Forelimb muscle (tissue), 1 donor: Measurements from ENCODE around the gene RPL31. TPM values are rescaled to one million over a fixed set of nuclear protein-coding genes. Genes with fewer than 3 reads are reported as not detected.

Experiments used
- DNase-seq: peaks from one replicate; pipeline ENCODE4 v3.0.0-alpha.2; 2013; ENCODE audit warnings: low read depth
- polyA plus RNA-seq: library from polyadenylated mRNA; unstranded; fragments of 120-200 nt; gene quantifications from one replicate; pipeline ENCODE4 v1.2.1, GENCODE V29; 2013; ENCODE audit not compliant: insufficient read length

The RPL31 gene
- 3,948 TPM for polyA plus RNA-seq

- DNase-seq: peak; percentile 96
Observed at GRCh38 chr2:101001691-101002561, at the start of gene RPL31. TSS of gene RPL31 (plus strand) at chr2:101002289. CDS start at chr2:101002702, 413 bp downstream.

DNA sequence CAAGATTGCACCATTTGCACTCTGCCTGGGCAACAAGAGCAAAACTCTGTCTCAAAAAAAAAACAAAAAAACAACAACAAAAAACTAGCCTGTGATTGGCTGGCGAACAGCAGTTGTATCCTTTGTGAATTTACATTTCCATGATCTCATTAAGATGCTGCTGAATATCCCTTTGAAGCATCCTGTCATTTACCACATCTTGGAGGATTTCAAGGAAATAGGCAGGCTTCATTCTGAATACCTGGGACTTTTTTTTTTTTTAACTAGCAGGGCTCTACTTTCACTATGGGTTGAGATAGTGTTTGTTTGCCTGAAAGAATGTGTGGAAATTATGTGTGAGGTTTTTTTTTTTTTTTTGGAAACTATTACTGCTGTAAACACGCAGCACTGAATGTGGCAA, 49.6 kb upstream of the RPL31 start:
- DNase-seq: no peak

DNA sequence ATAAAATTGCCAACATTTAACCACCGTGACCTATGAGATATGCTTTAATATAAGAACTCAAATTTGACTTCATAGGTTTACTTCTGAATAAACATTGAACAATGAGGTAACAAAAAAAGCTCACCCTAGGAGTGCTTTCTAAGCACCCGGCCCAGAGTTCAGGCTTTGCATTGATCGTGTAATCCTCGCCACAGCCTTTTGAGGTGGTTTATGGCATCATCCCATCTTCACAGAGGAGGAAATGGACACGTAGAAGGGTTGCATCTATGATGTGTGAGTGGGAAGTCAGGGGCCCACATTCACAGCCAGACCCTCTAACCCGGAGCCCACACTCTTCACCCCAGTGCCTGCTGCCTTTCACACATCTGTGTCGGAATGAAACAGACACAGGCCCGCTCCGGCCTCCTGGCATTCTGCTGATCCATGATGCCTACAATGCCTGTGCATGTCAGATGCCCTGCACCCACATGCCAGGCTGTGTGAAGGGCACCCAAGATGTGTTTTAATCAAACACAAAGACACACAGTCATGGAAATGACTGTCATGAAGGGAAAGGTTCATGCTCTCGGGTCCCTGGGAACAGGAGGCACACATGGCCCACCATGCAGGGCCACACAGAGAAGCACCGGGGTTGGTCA, 48.6 kb upstream of the RPL31 start:
- DNase-seq: no peak

- DNase-seq: no peak
Observed at GRCh38 chr2:100954044-100954420, 48.1 kb upstream of the RPL31 start.

- no peak for DNase-seq
Observed at GRCh38 chr2:100955226-100955625, 46.9 kb upstream of the RPL31 start.

DNA sequence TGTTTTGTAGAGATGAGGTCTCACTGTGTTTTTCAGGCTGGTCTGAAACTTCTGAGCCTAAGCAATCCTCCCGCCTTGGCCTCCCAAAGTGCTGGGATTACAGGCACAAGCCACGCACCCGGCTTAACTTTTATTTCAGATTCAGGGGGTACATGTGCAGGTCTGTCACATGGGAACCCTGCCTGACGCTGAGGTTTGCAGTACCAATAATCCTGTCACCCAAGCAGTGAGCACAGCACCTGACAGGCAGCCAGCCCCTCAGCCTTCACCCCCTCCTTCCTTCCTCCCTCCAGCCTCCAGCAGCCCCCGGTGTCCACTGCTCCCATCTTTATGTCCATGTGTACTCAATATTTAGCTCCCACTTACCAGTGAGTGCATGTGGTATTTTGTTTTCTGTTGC, 46.0 kb upstream of the RPL31 start:
- DNase-seq: no peak

DNA sequence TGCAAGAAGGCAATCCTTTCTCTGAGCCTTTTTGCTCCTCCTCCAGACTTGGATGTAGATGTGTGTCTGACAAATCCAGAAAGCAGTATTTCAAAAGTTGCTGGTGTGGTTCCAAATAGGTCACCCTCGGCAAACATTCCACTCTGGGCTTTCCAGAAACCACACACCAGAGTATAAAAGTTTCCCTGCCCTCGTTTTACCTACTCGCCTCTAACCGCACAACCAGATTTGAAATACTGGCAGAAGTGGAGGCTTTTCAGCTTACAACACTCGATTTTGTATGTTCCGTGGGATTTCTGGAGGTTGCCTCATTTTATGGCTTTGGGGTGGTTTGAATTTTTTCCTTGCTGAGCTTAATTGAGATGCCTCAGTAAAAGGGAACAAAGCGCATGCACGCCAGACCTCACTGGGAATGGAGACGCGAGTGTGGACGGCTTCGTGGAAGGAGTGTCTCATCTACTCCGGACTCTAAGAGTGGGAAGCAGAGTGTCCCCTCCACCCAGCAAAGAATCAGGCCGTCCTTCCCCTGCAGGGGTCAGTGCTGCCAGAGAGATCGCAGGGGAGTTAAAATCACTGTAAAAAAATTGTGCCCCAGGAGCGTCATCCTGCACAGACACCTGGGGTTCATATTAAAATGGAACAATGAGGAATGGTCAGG, 44.0 kb upstream of the RPL31 start:
- no peak for DNase-seq

DNA sequence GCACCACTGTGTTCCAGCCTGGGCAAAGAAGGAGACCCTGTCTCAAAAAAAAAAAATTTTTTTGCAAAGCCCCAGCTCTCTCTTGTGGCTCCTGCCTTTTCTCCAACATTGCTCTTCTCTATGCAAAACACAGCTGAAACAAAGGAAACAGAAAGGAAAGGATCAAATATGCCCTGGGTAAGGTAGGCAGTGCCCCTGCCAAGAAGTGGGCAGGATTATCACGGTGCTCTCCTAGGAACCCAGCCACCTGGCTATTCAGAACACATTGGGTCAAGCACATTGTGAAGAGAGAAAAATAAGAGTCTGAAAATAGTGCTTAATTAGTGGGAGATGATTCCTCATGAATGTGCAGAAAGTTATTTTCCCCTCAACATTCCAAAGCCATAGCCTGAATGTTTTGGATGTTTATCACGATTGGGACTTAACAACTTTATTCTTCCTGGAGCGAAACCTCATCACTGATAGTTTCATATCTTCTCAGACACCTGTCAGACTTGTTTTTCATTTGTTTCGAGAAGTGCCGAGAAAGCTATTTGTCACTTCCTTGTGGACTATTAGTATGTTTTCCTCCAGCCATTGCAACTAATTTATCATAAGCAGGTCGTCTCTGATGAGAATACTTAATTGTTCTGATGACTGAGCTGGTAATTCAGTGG, 42.7 kb upstream of the RPL31 start:
- no peak for DNase-seq

- no peak for DNase-seq
Observed at GRCh38 chr2:100960688-100961087, 41.4 kb upstream of the RPL31 start.

DNA sequence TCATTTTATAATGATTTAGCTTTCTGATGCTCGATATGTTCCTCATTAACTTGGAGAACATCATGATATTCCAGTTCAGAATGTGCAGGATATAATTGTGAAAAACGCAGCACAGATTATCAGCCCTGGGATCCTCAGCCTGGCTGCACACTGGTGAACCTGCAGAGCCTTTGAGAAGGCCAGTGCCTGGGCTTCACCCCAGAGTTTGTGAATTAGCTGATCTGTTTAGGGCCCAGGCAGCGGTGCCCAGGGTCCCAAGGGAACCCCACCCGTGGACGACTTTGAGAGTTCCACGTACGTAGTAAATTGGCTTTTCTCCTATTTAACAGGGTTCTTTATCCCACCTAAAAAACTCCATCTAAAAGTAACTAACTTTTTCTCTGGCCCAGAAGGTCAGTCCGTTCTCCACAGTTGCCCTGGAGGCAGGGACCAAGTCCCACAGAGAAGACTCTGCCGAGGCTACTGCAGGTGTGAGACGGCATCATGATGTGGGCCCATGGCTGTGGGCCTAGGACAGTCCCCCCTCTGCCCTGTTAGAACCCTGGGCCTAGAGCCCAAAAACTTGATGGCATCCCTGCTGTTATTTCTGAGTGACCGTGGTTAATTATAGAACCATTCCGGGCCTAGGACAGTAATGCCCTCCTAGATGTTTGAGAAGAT, 39.6 kb upstream of the RPL31 start:
- no peak for DNase-seq

DNA sequence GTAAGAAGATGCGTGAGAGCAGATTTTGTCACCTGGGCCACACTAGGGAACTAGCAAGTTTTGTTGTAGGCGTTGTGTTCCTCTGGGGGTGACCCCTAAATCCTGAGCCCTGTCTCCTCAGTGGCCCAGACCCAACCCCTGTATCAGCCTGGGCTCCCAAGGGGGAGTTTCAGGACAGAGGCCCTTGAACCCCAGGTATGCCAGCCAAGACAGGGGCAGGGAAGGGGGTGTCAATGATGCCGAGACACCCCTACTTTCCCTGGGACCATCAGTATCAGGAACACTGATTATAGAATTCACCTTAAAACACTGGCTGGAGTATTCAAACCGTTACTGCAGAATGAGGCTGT, 39.1 kb upstream of the RPL31 start:
- DNase-seq: no peak

DNA sequence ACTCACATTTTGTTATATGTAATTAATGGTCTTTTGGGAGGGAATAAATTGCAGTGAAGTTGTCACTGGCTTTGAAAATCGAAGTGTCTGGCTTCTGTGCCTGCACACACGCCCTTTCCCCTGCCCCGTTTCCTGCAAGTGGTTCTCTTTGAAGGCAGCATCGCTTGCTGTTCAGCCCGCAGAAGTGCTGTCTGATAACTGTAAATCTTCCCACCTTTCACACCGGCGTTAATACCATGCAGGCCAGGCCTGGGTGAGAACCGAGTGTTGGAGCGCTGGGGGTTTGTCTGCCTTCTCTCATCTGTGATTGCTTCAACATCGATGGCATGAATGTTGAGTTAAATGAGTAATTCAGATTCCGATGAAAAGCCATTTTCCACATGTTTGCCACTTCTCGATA, 37.9 kb upstream of the RPL31 start:
- no peak for DNase-seq

GRCh38 chr2:100964681-100965169, 37.4 kb upstream of the RPL31 start:
- DNase-seq: no peak

DNA sequence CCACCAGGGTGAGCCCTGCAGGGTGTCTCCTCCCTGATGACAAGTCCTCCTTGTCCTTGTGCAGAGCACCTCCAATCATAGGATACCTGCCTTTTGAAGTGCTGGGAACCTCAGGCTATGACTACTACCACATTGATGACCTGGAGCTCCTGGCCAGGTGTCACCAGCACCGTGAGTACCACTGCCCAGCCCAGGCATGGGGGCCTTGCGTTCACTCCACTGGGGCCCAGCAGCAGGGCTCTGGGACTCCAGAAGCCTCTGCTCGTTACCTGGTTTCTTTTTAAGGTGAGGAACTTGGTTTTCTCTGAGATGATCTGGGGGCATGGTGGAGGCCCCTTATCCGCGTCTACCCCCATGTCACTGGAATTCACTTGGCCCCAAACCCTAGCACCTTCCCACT, 36.5 kb upstream of the RPL31 start:
- no peak for DNase-seq

DNA sequence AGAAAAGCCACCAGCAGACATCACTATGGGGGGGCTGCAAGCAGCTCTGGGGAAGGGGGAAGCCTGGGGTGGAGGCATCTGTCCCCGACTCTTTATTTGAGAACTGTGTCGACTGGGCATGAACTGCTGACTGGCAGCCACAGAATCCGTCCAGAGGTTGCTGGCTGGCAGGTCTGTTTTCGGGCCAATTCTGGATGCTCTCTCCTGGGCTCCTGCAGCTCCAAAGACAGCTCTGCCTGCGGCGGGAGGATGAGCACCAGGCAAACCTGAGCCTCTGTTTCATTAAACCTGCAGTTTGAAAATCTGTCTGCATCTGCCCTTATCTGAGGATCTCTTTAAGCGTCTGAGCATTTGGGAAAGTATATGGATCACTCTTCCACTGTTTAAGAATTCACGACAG, 34.4 kb upstream of the RPL31 start:
- no peak for DNase-seq

GRCh38 chr2:100968146-100969145, 33.6 kb upstream of the RPL31 start:
- DNase-seq: no peak

GRCh38 chr2:100969998-100970397, 32.1 kb upstream of the RPL31 start:
- no peak for DNase-seq

- no peak for DNase-seq
Observed at GRCh38 chr2:100971221-100971620, 30.9 kb upstream of the RPL31 start.

- DNase-seq: no peak
Observed at GRCh38 chr2:100972452-100972851, 29.6 kb upstream of the RPL31 start.
